ENCODE results near the gene CMIP.

DNA sequence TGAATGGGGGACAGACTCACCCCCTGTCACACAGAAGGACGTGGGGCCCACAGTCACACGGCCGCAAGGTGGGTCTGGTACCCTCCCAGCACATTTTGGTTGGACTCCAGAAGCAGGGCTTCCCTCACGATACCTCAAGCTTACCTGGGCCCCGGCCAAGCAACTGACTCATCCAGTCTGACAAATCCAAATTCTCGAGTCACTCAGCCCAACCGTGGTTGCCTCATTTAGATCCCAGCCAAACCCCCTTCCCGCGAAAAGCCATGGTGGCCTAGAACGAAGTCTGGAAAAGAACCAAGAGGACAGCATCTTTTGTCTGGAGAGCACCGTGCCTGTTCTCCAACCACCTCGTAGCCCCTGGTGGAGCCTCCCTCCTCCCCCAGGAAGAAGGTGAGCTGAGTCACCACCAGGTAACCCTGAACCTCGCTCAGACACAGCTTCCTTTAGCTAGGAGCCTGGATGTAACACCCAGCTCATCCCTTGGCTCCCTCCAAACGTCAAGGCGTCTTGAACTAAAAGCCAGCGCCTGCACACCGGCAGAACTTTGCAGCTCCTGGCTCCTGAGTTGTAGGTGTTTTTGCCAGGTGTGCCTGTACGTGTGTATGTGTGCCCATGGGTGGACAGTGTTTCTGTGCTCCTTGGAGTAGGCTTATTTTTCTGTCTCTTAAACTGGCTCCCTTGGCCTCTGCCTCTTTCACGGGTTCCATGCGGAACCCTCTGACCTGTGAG lies 78.9 kb downstream of the CMIP start:
- TF ChIP-seq TAF1 (IDR thresholded peaks at IDR 0.05; ENCODE audit: low read depth) (no peak), RAD21 (IDR thresholded peaks at IDR 0.05; ENCODE audit: low read depth) (no peak), EP300 (IDR thresholded peaks at IDR 0.05; ENCODE audit: borderline replicate concordance) (no peak), TEAD4 (IDR thresholded peaks at IDR 0.05) (no peak), CEBPB (IDR thresholded peaks at IDR 0.05) (0 out of 2 replicates have a peak, but pooled peaks have one; percentile 12), FOXM1 (IDR thresholded peaks at IDR 0.05; ENCODE audit: borderline replicate concordance, low read depth) (no peak)
- TF ChIP-seq, protein P1, sequence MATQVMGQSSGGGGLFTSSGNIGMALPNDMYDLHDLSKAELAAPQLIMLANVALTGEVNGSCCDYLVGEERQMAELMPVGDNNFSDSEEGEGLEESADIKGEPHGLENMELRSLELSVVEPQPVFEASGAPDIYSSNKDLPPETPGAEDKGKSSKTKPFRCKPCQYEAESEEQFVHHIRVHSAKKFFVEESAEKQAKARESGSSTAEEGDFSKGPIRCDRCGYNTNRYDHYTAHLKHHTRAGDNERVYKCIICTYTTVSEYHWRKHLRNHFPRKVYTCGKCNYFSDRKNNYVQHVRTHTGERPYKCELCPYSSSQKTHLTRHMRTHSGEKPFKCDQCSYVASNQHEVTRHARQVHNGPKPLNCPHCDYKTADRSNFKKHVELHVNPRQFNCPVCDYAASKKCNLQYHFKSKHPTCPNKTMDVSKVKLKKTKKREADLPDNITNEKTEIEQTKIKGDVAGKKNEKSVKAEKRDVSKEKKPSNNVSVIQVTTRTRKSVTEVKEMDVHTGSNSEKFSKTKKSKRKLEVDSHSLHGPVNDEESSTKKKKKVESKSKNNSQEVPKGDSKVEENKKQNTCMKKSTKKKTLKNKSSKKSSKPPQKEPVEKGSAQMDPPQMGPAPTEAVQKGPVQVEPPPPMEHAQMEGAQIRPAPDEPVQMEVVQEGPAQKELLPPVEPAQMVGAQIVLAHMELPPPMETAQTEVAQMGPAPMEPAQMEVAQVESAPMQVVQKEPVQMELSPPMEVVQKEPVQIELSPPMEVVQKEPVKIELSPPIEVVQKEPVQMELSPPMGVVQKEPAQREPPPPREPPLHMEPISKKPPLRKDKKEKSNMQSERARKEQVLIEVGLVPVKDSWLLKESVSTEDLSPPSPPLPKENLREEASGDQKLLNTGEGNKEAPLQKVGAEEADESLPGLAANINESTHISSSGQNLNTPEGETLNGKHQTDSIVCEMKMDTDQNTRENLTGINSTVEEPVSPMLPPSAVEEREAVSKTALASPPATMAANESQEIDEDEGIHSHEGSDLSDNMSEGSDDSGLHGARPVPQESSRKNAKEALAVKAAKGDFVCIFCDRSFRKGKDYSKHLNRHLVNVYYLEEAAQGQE (IDR thresholded peaks at IDR 0.05; ENCODE audit: low read depth), result no peak
- TF ChIP-seq, protein P2, sequence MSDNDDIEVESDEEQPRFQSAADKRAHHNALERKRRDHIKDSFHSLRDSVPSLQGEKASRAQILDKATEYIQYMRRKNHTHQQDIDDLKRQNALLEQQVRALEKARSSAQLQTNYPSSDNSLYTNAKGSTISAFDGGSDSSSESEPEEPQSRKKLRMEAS (IDR thresholded peaks at IDR 0.05), result peak; percentile 49
- TF ChIP-seq, protein P3, sequence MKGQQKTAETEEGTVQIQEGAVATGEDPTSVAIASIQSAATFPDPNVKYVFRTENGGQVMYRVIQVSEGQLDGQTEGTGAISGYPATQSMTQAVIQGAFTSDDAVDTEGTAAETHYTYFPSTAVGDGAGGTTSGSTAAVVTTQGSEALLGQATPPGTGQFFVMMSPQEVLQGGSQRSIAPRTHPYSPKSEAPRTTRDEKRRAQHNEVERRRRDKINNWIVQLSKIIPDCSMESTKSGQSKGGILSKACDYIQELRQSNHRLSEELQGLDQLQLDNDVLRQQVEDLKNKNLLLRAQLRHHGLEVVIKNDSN (IDR thresholded peaks at IDR 0.05), result no peak
